OCI-LY1 (cell line): ENCODE results near the gene ZBTB20.

ENCODE experiments used
- EZH2 ChIP-seq: fragments of 200-600 bp; sonication (generic), shearing (Covaris generic); IDR thresholded peaks from 2 replicates; pipeline ENCODE4 v1.8.0; 2017; ENCODE audit warnings: borderline replicate concordance, mixed run types, mild to moderate bottlenecking, antibody characterized with exemption, low read length, moderate library complexity, mixed read lengths
- TF ChIP-seq, protein P1 (sequence below): fragments of 200-600 bp; sonication (generic), shearing (Covaris generic); IDR thresholded peaks from 2 replicates; pipeline ENCODE4 v1.5.1; 2017; ENCODE audit warnings: mild to moderate bottlenecking, antibody characterized with exemption, low read length, moderate library complexity, mixed read lengths

- TF ChIP-seq, protein P1, sequence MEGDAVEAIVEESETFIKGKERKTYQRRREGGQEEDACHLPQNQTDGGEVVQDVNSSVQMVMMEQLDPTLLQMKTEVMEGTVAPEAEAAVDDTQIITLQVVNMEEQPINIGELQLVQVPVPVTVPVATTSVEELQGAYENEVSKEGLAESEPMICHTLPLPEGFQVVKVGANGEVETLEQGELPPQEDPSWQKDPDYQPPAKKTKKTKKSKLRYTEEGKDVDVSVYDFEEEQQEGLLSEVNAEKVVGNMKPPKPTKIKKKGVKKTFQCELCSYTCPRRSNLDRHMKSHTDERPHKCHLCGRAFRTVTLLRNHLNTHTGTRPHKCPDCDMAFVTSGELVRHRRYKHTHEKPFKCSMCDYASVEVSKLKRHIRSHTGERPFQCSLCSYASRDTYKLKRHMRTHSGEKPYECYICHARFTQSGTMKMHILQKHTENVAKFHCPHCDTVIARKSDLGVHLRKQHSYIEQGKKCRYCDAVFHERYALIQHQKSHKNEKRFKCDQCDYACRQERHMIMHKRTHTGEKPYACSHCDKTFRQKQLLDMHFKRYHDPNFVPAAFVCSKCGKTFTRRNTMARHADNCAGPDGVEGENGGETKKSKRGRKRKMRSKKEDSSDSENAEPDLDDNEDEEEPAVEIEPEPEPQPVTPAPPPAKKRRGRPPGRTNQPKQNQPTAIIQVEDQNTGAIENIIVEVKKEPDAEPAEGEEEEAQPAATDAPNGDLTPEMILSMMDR = no peak
- no peak for TF ChIP-seq EZH2
These were observed 431.0 kb downstream of the ZBTB20 start for GRCh38 chr3:114716126-114716525.
